ENCODE data around the gene TEX29. TPM values are rescaled to one million over a fixed set of nuclear protein-coding genes. Genes with fewer than 3 reads are reported as not detected.

Gene TEX29
- total RNA-seq, 4 donors from 2014 or later = not detected

DNA sequence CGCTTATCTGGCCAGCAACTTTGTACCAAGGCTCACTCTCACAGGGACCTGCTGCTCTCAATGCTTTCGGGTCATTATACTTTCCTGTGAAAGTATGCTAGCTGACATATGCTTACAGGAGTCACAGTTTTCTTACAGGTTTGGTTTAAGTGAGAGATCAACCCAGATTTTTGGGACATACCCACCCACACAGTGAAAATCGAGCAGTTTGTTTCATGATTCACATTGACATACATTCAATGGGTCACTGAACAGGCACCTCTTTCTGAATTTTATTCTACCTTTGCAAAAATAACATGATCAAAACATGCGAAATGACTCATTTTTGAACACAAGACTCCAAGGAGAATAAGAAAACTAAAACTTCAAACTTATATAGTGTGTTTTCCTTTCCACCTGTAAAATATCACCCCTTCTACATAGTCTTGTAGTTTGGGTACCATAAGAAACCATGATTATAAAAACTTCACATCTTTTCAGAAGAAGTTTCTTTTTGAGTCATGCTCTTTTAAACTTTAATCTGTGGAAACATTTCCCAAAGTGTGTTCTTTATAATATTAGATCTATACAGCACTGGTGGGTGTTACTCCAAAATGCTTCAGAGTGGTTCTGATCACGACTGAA is 44.3 kb upstream of the TEX29 start:
- Histone ChIP-seq H3K27ac (peak overlapping the region in 1 of 3 donors; percentile 4), H3K9me3 (no peaks in the 10 kb centered on the region), H3K27me3 (no peaks in the 10 kb centered on the region), H3K4me1 (no peaks in the 10 kb centered on the region), H3K36me3 (peaks cover 25 to 36% of the 10 kb centered on the region in 2 donors), H3K4me3 (replicated peaks in 1 of 3) (no peak overlapping the region)
- 90 to 93% methylated on average over 5 of the region's 5 CpGs for WGBS, 2 donors
- TF ChIP-seq POLR2A (IDR thresholded peaks at IDR 0.05) = no peak
- TF ChIP-seq, protein P1, sequence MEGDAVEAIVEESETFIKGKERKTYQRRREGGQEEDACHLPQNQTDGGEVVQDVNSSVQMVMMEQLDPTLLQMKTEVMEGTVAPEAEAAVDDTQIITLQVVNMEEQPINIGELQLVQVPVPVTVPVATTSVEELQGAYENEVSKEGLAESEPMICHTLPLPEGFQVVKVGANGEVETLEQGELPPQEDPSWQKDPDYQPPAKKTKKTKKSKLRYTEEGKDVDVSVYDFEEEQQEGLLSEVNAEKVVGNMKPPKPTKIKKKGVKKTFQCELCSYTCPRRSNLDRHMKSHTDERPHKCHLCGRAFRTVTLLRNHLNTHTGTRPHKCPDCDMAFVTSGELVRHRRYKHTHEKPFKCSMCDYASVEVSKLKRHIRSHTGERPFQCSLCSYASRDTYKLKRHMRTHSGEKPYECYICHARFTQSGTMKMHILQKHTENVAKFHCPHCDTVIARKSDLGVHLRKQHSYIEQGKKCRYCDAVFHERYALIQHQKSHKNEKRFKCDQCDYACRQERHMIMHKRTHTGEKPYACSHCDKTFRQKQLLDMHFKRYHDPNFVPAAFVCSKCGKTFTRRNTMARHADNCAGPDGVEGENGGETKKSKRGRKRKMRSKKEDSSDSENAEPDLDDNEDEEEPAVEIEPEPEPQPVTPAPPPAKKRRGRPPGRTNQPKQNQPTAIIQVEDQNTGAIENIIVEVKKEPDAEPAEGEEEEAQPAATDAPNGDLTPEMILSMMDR (IDR thresholded peaks at IDR 0.05) = no peak
- intact Hi-C loops (cut with DNase I) = no loop called here
- DNase-seq = no peak

DNA sequence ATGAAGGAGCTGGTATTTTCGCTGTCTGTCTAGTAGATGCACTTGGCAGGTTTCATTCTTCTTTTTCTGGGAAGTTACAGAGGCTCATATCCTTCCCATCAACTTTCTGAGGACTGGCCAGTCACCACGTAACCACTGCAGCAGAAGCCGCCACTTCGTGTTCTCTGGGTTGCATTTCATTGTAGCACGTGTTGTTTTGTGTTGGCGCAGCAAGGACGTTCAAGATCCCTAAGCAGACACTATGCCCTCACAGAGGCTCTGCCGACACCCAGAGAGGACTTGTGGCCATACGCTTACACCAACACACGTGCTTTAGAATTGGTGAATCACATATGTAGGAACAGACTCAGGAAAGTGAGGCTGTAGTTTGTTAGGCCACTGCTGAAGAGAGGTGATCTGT is 42.2 kb upstream of the TEX29 start:
- DNase-seq = no peak
- intact Hi-C loops (cut with DNase I) = no loop called here
- 95 to 98% methylated on average over 10 of the region's 10 CpGs for WGBS, 2 donors

DNA sequence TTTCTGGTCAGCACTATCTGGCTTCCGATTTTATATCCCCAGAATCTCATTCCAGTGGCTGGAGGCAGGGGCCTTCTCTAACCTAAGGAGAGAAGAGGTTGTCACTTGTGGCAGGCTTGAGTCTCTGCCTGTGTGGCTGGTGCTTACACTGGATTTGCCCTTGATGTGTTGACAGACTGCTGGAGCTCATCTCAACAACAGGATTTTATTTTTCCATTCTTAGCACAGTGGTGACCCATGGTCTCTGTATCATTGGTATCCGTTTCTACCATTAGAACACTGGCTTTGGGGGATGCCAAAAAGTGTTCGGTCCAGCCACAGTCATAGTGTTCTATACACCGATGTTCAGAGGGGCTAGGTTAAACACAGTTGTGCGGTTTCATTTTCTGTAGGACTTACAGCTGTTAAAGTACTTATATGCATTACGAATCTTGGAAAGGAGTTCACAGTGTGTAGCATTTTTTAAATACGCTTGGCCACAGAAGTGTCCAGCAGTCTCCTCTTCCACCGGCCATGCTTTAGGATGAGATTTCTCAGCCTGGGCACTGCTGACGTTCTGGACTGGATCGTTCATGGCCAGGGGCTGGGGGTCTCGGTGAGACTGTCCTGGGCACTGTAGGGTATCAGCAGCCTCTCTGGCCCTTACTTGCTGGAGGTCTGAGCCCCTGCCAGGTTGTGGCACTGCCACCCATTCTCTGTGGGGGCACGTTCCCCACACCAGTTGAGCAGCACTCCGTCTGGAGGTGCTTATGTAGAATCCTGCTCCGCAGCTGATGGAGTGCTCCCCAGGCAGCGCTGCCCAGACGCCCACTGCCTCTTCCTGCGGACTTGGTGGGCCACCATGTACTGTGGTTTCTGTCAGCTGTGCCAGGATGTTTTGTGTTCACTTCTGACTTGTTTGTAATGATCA is 41.4 kb upstream of the TEX29 start:
- intact Hi-C loops (cut with DNase I) = no loop called here
- Histone ChIP-seq H3K36me3 (peaks cover 35 to 42% of the 10 kb centered on the region in 2 donors), H3K9me3 (no peaks in the 10 kb centered on the region), H3K4me1 (no peaks in the 10 kb centered on the region), H3K27me3 (no peaks in the 10 kb centered on the region), H3K4me3 (replicated peaks in 1 of 3) (no peak overlapping the region), H3K27ac (no peak overlapping the region)
- no peak for DNase-seq
- TF ChIP-seq, protein P1 (IDR thresholded peaks at IDR 0.05) = no peak
- TF ChIP-seq POLR2A (IDR thresholded peaks at IDR 0.05) = no peak
- WGBS, 2 donors = 92 to 95% methylated on average over 14 to 16 of the region's 17 CpGs

More for the DNA sequence above, 42.2 kb upstream of the TEX29 start:
- no peak overlapping the region for H3K4me3 ChIP-seq (replicated peaks in 1 of 3)
- H3K9me3 ChIP-seq = no peaks in the 10 kb centered on the region
- no peaks in the 10 kb centered on the region for H3K27me3 ChIP-seq
- no peak overlapping the region for H3K27ac ChIP-seq
- H3K4me1 ChIP-seq = no peaks in the 10 kb centered on the region
- H3K36me3 ChIP-seq = peaks cover 28 to 41% of the 10 kb centered on the region in 2 donors
- TF ChIP-seq POLR2A (IDR thresholded peaks at IDR 0.05) = no peak
- TF ChIP-seq, protein P1 (IDR thresholded peaks at IDR 0.05) = no peak

DNA sequence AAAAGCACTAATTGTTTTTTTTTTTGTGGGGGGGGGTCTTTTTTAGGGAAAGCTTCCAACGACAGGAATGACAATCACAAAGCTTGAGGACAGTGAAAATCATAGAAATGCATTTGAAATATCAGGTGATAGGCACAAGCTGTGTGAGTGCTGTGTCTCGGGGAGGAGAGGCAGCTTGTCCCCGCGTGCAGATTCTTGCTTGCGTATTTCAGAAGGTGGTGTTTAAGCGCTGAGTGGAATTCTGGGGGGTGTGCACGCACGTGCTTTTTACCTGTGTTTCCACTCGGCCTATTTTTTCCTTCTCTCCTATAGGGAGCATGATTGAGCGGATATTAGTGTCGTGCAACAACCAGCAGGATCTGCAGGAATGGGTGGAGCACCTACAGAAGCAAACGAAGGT is 40.2 kb upstream of the TEX29 start:
- Histone ChIP-seq H3K36me3 (peaks cover 47% of the 10 kb centered on the region in 2 donors), H3K4me3 (replicated peaks in 1 of 3) (no peak overlapping the region), H3K4me1 (no peaks in the 10 kb centered on the region), H3K9me3 (no peaks in the 10 kb centered on the region), H3K27me3 (no peaks in the 10 kb centered on the region), H3K27ac (no peak overlapping the region)
- no peak for DNase-seq
- intact Hi-C loops (cut with DNase I) = no loop called here
- 90 to 92% methylated on average over 12 of the region's 12 CpGs for WGBS, 2 donors
- TF ChIP-seq, protein P1 (IDR thresholded peaks at IDR 0.05) = no peak
- no peak for TF ChIP-seq POLR2A (IDR thresholded peaks at IDR 0.05)
